Activated CD8-positive, alpha-beta memory T cell treated with anti-CD3 and anti-CD28 coated beads for 1 hour (primary cell): ENCODE measurements around the gene PTPRG.

Experiments
- DNase-seq, 2 donors: peaks; one replicate each; pipeline ENCODE4 v3.0.0-alpha.2; 2020; ENCODE audit warnings: low read depth in 1 of 2; ENCODE audit errors: extremely low read depth in 1 of 2

Gene PTPRG

GRCh38 chr3:61583890-61584875, 22.8 kb downstream of the PTPRG start:
- no peak for DNase-seq

DNA sequence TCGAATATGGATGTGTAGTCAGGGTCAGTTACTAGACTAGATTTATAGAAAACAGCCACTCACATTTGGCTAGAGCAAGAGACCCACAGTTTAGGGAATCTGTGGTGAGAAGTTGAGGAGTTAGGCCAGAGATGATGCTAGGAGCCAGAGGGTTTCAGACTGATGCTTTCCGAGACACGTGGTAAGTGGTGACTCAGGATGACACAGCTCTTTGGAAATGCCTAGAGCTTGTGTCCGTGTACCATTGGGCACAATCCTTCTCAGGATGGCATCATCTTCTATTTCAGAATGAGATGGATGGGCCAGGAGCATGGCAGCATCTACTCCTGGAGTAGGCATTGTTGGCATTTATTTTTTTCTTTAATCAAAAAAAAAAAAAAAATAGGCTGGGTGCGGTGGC, 28.5 kb downstream of the PTPRG start:
- no peak for DNase-seq

DNA sequence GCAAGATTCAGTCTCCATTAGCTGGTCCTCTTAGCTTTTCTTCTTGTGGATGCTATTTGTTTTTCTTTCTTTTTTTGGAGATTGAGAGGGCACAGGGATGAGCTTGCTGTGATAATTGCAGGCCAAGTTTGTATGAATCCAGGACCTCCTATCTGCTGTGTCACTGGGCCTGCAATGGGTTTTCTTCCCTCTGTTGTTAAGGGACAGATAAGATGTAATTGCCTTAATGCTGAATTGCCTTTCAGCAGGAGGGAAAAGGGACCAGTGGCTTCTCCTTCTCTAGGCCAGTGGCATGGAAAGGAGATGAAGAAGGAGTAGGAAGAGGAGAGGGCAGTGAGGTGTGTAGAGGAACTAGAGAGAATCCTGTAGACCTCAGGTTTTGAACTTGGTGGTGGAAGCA, 29.9 kb downstream of the PTPRG start:
- no peak for DNase-seq

- DNase-seq: no peak
Observed at GRCh38 chr3:61593446-61594029, 32.2 kb downstream of the PTPRG start.

GRCh38 chr3:61594144-61594963, 33.0 kb downstream of the PTPRG start:
- DNase-seq: no peak

- no peak for DNase-seq
Observed at GRCh38 chr3:61594964-61595285, 33.6 kb downstream of the PTPRG start.

DNA sequence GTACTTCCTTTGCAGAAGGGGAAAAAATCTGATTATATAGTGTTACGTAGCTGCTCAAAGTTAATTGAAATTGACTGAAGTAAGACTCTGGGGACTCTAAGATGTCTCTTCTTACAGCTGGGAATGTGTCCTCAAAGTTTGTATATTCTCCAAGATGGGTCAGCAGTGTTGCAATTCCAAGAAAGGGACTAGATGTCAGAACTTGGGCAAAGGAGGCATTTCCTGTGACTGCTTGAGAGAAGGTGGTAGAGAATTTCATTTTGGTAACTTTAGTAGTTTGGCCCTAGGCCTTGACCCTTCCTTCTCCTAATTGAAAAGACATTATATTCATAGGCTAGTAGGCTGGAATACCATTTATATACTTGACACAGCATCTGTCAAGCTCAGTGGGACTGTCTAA, 33.9 kb downstream of the PTPRG start:
- no peak for DNase-seq

DNA sequence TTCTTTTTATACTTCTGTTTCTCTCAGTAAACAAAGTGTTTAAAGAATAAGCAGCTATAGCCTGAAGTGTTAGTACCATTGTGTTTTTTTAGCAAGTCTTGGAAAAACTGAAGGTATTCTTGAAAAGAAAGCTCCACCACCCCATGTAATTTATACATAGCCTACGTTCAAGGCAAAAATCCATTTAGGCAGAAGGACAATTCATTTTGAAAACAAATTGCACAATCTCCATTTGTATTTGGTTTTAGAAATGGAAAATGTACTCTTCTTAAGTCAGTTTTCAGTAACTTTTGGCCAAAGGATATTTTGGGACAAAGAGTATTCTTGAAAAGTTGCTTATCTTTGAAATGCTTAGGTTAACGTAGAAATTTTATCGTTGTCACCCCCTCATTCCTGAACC, 34.5 kb downstream of the PTPRG start:
- DNase-seq: no peak

GRCh38 chr3:61597906-61598305, 36.5 kb downstream of the PTPRG start:
- DNase-seq: no peak

DNA sequence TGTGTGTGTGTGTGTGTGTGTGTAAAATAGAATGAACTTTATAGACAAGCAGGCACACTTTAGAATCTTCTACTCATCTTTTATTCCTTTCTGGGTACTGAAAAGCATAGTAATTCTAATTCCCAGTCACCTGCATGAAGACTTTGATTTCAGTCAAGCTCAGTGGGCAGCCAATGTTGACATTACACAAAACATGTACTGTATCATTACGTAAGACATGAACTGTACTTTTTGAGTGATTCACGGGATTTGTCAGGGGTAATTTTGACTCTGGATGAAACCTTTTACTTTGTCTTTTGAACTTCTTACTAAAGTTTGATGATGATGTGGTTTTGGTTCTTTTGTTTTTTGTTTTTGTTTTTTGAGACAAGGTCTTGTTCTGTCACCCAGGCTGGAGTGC, 38.8 kb downstream of the PTPRG start:
- DNase-seq: no peak

DNA sequence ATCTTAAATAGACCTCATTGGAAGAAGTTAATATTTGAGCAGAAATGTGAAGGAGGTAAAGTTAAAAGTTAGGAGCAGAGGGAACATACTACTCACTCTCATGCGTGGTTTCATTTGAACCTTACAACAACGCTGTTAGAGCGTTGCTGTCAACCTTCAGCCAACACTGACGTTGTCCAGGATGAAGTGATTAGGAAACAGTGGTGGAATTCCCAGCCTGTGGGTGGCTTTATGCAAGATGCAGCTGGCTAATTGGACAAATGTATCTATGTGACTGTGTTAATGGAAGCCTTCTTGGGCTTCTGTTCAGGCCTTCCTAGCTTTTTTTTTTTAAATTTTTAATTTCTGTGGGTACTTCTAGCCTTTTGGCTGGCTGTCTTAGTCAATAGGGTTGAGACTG, 40.5 kb downstream of the PTPRG start:
- no peak for DNase-seq

DNA sequence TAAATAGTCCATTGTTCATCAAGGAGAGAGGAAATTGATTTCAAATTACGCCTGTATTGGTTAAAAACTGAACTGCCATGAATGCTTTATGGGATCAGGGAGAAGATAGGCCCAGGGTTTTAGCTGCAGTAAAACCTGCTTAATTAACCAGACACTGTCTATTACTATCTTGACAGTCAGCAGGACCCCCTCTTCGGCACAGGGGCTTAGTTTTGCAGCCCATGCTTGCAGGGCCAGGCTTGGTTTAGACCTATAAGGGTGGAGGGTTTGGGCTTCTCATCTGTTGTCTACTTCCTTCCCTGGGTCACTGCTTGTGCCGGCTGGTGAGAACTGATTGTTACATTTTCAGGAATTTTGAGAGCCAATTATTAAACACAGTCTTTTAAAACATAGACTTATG, 41.1 kb downstream of the PTPRG start:
- DNase-seq: no peak

DNA sequence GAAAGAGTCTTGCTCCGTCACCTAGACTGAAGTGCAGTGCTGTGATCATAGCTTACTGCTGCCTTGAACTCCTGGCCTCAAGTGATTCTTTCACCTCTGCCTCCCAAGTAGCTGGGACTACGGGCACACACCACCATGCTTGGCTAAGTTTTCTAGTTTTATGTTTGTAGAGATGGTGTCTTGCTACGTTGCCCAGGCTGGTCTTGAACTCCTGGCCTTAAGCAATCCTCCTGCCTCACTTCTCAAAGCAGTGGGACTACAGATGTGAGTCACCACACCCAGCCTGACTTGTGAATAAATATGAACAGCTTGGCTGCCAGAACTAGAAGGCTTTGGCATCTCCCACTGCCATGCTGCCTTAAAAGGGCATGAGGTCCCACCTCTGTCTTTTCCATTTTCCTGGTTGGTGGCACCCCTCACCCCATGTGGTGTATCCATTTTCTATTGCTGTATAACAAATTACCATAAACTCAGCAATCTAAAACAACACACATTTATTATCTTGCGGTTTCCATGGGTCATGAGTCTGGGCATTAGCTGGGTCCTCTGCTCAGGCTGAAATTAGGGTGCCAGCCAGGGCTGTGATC, 44.3 kb downstream of the PTPRG start:
- no peak for DNase-seq

DNA sequence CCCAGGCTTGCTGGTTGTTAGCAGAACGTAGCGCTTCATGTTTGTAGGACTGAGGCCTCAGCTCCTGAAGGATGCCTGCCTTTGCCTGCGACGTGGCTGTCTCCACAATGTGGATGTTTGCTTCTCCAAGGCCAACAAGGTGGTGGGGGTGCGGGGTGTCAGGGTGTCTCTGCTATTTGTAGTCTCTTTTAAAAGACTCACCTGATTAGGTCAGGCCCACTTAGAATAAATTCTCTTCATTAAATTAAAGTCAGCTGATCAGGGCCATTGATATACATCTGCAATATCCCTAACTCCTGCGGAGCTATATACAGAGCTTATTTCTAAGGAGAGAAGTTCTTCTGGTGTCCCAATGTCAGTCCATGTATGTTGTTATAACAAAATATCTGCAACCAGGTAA, 44.8 kb downstream of the PTPRG start:
- no peak for DNase-seq

DNA sequence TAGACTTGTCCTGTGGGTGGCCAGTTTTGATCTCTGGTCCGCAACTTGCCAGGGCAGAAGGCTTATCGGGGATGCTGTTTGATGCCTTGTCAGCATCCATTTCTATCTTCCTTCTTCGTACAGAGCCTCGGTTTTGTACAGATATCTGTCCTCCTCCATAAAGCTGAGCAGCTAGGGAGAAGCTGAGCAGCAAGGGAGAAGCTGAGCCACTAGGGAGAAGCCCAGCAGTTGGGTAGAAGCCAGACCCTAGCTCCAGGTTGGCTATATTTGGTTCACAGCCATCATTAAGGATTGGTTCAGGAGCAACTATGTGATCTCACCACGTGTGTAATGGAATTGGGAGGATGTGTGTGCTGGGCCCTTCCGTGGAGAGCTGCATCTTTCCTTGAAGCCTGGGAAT, 46.7 kb downstream of the PTPRG start:
- no peak for DNase-seq

DNA sequence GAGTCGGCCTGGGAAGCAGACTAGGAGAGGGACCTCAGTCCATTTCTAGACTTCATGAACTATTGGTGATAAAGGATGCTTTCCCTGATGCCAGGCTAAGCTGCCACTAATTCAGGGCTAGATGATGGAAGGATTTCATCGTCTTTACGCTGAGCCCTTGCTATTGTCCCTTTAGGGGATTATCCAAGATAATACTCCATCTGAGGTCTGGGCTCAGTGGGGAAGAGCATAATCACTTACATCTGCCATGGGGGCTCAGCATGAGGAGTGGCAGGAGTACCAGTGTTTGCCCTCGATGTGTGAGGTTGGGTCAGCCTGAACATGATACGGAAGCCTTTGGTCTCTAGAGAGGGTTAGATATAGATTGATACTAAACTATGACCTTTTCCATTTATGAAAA, 47.3 kb downstream of the PTPRG start:
- DNase-seq: no peak

DNA sequence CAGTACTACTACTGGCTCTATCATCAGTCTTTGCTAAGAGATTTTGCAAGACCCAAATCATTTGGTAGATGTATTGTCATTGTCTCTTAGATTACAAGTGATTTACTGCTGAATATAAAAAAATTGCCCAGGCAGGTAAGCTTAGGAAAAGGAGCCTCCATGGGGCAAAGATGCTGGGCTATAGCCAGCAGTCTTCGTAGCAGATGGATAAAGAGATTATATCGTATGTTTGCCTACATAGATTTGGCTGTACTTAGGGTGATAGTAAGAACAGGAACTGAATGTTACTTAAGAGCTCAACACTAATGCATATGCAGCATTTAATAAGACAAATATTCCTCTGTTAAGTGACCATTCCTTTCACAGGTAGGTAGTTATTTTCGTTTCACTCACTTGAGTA, 48.9 kb downstream of the PTPRG start:
- DNase-seq: no peak

- no peak for DNase-seq
Observed at GRCh38 chr3:61612211-61613194, 51.1 kb downstream of the PTPRG start.

GRCh38 chr3:61613666-61614065, 52.3 kb downstream of the PTPRG start:
- no peak for DNase-seq

GRCh38 chr3:61615643-61616042, 54.3 kb downstream of the PTPRG start:
- DNase-seq: no peak
